ENCODE results near the gene KRTCAP2. TPM values are rescaled to one million over a fixed set of nuclear protein-coding genes. Genes with fewer than 3 reads are reported as not detected.

Gene KRTCAP2
- total RNA-seq, 1 donor from 2014 or later = 128 TPM

DNA sequence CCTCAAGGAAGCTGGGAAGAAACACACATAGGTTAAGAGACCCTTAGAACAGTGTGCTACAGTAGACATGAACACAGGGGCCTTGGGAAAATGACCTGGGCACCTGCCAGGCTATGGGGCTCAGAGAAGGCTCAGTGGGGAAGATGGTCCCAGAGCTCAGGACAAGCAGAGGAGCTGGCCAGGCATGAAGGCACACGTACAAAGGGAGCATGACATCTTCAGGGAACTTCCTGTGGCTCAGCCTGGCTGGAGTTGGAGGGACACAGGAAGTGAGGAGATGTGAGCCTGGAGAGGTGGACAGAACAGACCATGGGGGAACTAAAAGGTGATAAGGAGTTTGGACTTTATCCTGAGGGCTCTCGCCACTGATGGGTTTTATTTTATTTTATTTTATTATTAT, 41.2 kb downstream of the KRTCAP2 start:
- TF ChIP-seq, protein P1, sequence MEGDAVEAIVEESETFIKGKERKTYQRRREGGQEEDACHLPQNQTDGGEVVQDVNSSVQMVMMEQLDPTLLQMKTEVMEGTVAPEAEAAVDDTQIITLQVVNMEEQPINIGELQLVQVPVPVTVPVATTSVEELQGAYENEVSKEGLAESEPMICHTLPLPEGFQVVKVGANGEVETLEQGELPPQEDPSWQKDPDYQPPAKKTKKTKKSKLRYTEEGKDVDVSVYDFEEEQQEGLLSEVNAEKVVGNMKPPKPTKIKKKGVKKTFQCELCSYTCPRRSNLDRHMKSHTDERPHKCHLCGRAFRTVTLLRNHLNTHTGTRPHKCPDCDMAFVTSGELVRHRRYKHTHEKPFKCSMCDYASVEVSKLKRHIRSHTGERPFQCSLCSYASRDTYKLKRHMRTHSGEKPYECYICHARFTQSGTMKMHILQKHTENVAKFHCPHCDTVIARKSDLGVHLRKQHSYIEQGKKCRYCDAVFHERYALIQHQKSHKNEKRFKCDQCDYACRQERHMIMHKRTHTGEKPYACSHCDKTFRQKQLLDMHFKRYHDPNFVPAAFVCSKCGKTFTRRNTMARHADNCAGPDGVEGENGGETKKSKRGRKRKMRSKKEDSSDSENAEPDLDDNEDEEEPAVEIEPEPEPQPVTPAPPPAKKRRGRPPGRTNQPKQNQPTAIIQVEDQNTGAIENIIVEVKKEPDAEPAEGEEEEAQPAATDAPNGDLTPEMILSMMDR (IDR thresholded peaks at IDR 0.05) = no peak
- Mint-ChIP-seq H3K27ac (no peak overlapping the region), H3K4me1 (peaks cover 39% of the 10 kb centered on the region), H3K9me3 (no peaks in the 10 kb centered on the region), H3K27me3 (peaks cover 28% of the 10 kb centered on the region), H3K36me3 (ENCODE audit: low read depth) (peaks cover 13% of the 10 kb centered on the region), H3K4me3 (no peak overlapping the region)
- DNase-seq = no peak
- ChIA-PET CTCF (interaction anchor here (1.8 to 2.8 kb wide), 2 partner anchors 36 to 40 kb away, joined by 6 to 8 read pairs; no protein-coding TSS in a partner anchor), POLR2A (no interaction called here)
- ATAC-seq (ENCODE audit: low read depth) = no peak
- intact Hi-C loops (cut with micrococcal nuclease) = no loop called here

GRCh38 chr1:155131285-155131684, 41.8 kb downstream of the KRTCAP2 start:
- POLR2A ChIA-PET = interaction anchor here (1.1 kb wide), 1 partner anchor 42 kb away, joined by 3 read pairs; the partner anchor contains the start of gene KRTCAP2

GRCh38 chr1:155130272-155131006, 42.7 kb downstream of the KRTCAP2 start:
- POLR2A ChIA-PET = interaction anchor here (0.6 to 1.1 kb wide), 2 partner anchors 21 to 43 kb away, joined by 3 read pairs; partner anchors contain the start of gene KRTCAP2
- Mint-ChIP-seq H3K4me1 (peaks cover 39% of the 10 kb centered on the region), H3K27ac (no peak overlapping the region), H3K4me3 (no peak overlapping the region), H3K36me3 (ENCODE audit: low read depth) (peaks cover 3% of the 10 kb centered on the region), H3K27me3 (peaks cover 34% of the 10 kb centered on the region), H3K9me3 (no peaks in the 10 kb centered on the region)
- intact Hi-C loops (cut with micrococcal nuclease) = no loop called here
- CTCF ChIA-PET = interaction anchor here (1.4 to 1.8 kb wide), 2 partner anchors 37 to 39 kb away, joined by 3 to 6 read pairs; no protein-coding TSS in a partner anchor
- no peak for ATAC-seq (ENCODE audit: low read depth)
- TF ChIP-seq, protein P1 (IDR thresholded peaks at IDR 0.05) = no peak
- DNase-seq = no peak

More at GRCh38 chr1:155131285-155131684, 41.8 kb downstream of the KRTCAP2 start:
- no peak for DNase-seq
- H3K4me1 Mint-ChIP-seq = peaks cover 40% of the 10 kb centered on the region
- TF ChIP-seq, protein P1 (IDR thresholded peaks at IDR 0.05) = no peak
- no peak for ATAC-seq (ENCODE audit: low read depth)
- H3K36me3 Mint-ChIP-seq (ENCODE audit: low read depth) = peaks cover 11% of the 10 kb centered on the region
- H3K4me3 Mint-ChIP-seq = no peak overlapping the region
- no peak overlapping the region for H3K27ac Mint-ChIP-seq
- intact Hi-C loops (cut with micrococcal nuclease) = no loop called here
- peaks cover 31% of the 10 kb centered on the region for H3K27me3 Mint-ChIP-seq
- CTCF ChIA-PET = interaction anchor here (1.8 to 2.8 kb wide), 2 partner anchors 36 to 40 kb away, joined by 6 to 8 read pairs; no protein-coding TSS in a partner anchor
- no peaks in the 10 kb centered on the region for H3K9me3 Mint-ChIP-seq

DNA sequence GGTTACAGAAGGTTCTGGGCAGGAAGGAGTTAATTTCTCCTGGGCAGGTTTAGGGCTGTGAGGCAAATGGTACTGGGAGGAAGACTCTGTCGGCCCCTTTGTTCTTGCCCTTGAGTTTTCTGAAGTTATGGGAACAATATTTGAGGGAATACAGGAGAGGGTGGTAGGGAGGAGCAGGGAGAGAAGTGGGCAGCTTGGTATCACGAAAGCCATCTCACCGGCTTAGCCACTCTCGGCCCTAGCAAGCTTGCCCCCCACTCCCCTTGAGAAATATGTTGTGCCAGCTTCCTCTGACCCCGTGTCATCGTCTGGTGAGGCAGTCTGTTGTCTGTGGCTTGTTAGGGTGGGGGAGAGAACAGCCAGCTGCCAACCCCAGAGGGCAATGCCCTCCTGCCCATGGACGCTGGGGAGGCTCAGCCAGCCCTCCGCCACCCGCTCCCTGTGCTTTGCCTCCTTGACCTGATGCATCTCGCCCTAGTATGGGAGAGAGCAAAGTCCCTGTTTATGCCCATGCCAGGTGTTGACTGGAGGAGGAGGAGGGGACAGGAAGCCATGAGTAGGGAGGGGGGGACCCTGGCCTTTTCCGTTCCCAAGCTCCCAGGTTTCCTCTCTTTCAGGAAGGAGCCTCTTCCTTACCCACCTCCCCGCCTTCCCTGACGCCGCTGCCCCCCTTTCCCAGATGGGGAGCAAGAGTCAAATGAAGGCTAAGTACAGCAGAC, 44.2 kb downstream of the KRTCAP2 start:
- Mint-ChIP-seq H3K27ac (no peak overlapping the region), H3K4me1 (peaks cover 30% of the 10 kb centered on the region), H3K9me3 (no peaks in the 10 kb centered on the region), H3K4me3 (peak overlapping the region; percentile 52), H3K36me3 (ENCODE audit: low read depth) (no peaks in the 10 kb centered on the region), H3K27me3 (peaks cover 41% of the 10 kb centered on the region)
- ATAC-seq (ENCODE audit: low read depth) = no peak
- POLR2A ChIA-PET = interaction anchor here (0.6 to 1.8 kb wide), 3 partner anchors 14 to 43 kb away, joined by 3 to 7 read pairs (median 6); no protein-coding TSS in a partner anchor
- TF ChIP-seq, protein P1 (IDR thresholded peaks at IDR 0.05) = no peak
- CTCF ChIA-PET = interaction anchor here (0.7 to 1.6 kb wide), 3 partner anchors 34 to 38 kb away, joined by 3 to 4 read pairs (median 4); no protein-coding TSS in a partner anchor
- DNase-seq = no peak
- intact Hi-C loops (cut with micrococcal nuclease) = loop anchor here (5.0 kb wide), 1 partner anchor 37 kb away; no protein-coding TSS in a partner anchor
